Endothelial cell of umbilical vein (primary cell): ENCODE measurements around the gene SPECC1L. TPM values are rescaled to one million over a fixed set of nuclear protein-coding genes. Genes with fewer than 3 reads are reported as not detected.

Experiments
- BruUV-seq: library from RNA; stranded (reverse); fragments of 400-500 nt; replicated peaks from 2 replicates; lab custom pipeline; 2021; lab: Mats Ljungman, UMichigan
- CTCF ChIA-PET: fragments of 300-600, 350-600 bp; sonication (Branson Sonifier 250); formaldehyde crosslinking; loops from one replicate; lab custom pipeline; 2021; ENCODE audit warnings: antibody characterized with exemption, inconsistent platforms; lab: Charles Lee
- POLR2A ChIA-PET: fragments of 300-600, 350-600 bp; sonication (Branson Sonifier 250); formaldehyde crosslinking; loops from one replicate; lab custom pipeline; 2021; ENCODE audit warnings: antibody characterized with exemption, inconsistent platforms; lab: Charles Lee
- DNase-seq: peaks from one replicate; pipeline ENCODE4 v3.0.0-alpha.2; 2011; ENCODE audit warnings: low read depth, low spot score
- FAIRE-seq: peaks from 2 replicates; lab custom pipeline; 2011; peaks lifted over from hg19 to GRCh38; lab: Jason Lieb, UNC
- H2AFZ ChIP-seq: 2 replicates; pipeline ENCODE4 v1.6.0; 2012; ENCODE audit warnings: low read depth, low read length, control low read depth, inconsistent platforms
- H3K27ac ChIP-seq: 2 replicates; pipeline ENCODE4 v1.5.1; 2011; ENCODE audit warnings: low read depth, mild to moderate bottlenecking, control low read depth, low read length, moderate library complexity; ENCODE audit not compliant: insufficient read depth
- H3K27me3 ChIP-seq, 2 experiments: 2 replicates each; pipeline versions ENCODE4 v1.6.0 to v1.6.1; 2011; ENCODE audit warnings: low read length in 2 of 2, mixed read lengths in 1 of 2; ENCODE audit not compliant: control insufficient read depth in 2 of 2, insufficient read depth in 2 of 2
- H3K36me3 ChIP-seq, 2 experiments: 2 replicates in 1 of 2; 3 replicates in 1 of 2; pipeline ENCODE4 v1.5.1; 2011; ENCODE audit warnings: low read length in 2 of 2, mild to moderate bottlenecking in 1 of 2, moderate library complexity in 1 of 2; ENCODE audit not compliant: control insufficient read depth in 2 of 2, insufficient read depth in 2 of 2; ENCODE audit errors: extremely low read depth in 1 of 2
- H3K4me1 ChIP-seq: 3 replicates; pipeline ENCODE4 v1.5.1; 2011; ENCODE audit warnings: mild to moderate bottlenecking, low read length; ENCODE audit not compliant: control insufficient read depth, insufficient read depth; ENCODE audit errors: extremely low read depth
- H3K4me2 ChIP-seq: 2 replicates; pipeline ENCODE4 v1.6.1; 2011; ENCODE audit warnings: low read length, control low read depth, mixed read lengths; ENCODE audit not compliant: insufficient read depth
- H3K4me3 ChIP-seq, 3 experiments: fragments of 200-600 bp in 1 of 3; sonication (generic), shearing (Covaris generic) in 1 of 3; replicated peaks in 1 of 3; 2 replicates each; pipeline ENCODE4 v1.5.1; 2011 to 2016; ENCODE audit warnings: control low read depth in 3 of 3, low read length in 3 of 3, mild to moderate bottlenecking in 2 of 3, inconsistent platforms in 1 of 3, low read depth in 1 of 3, moderate library complexity in 1 of 3; ENCODE audit not compliant: insufficient read depth in 1 of 3
- H3K79me2 ChIP-seq: 2 replicates; pipeline ENCODE4 v1.6.0; 2012; ENCODE audit warnings: low read length, inconsistent platforms; ENCODE audit not compliant: control insufficient read depth, insufficient read depth
- H3K9ac ChIP-seq: replicated peaks from 2 replicates; pipeline ENCODE3; 2011; ENCODE audit warnings: low read length, control low read depth; ENCODE audit not compliant: insufficient read depth; ENCODE audit errors: extremely low read depth
- H3K9me1 ChIP-seq: replicated peaks from 3 replicates; pipeline ENCODE4 v1.6.0; 2011; ENCODE audit warnings: mild to moderate bottlenecking, low read length; ENCODE audit not compliant: control insufficient read depth, insufficient read depth; ENCODE audit errors: extremely low read depth
- H3K9me3 ChIP-seq: replicated peaks from 2 replicates; pipeline ENCODE4 v1.5.1; 2012; ENCODE audit warnings: low read length, inconsistent platforms; ENCODE audit not compliant: control insufficient read depth, insufficient read depth
- H4K20me1 ChIP-seq: replicated peaks from 2 replicates; pipeline ENCODE3; 2011; ENCODE audit warnings: mild to moderate bottlenecking, low read length; ENCODE audit not compliant: control insufficient read depth, insufficient read depth; ENCODE audit errors: extremely low read depth
- EZH2 ChIP-seq: IDR thresholded peaks from 2 replicates; pipeline ENCODE4 v1.6.1; 2012; ENCODE audit warnings: borderline replicate concordance, low read depth, mild to moderate bottlenecking, moderate library complexity, low read length, inconsistent platforms; ENCODE audit not compliant: severe bottlenecking
- FOS ChIP-seq: IDR thresholded peaks from 2 replicates; pipeline ENCODE4 v1.6.1; 2011; ENCODE audit warnings: mild to moderate bottlenecking, low read length, moderate library complexity, borderline replicate concordance; ENCODE audit not compliant: insufficient read depth
- GATA2 ChIP-seq: IDR thresholded peaks from 2 replicates; pipeline ENCODE4 v1.7.0; 2011; ENCODE audit warnings: low read depth, mild to moderate bottlenecking, moderate library complexity, mixed read lengths, low read length; ENCODE audit not compliant: insufficient read length, insufficient read depth
- MYC ChIP-seq: IDR thresholded peaks from one replicate; pipeline ENCODE4 v1.6.1; 2011; ENCODE audit warnings: mild to moderate bottlenecking, low read depth, low read length
- POLR2A ChIP-seq: IDR thresholded peaks from 2 replicates; pipeline ENCODE4 v1.6.1; 2012; ENCODE audit warnings: low read depth, mild to moderate bottlenecking, control low read depth, low read length
- POLR2AphosphoS5 ChIP-seq: IDR thresholded peaks from 2 replicates; pipeline ENCODE4 v1.6.1; 2012; ENCODE audit warnings: low read depth, mild to moderate bottlenecking, control low read depth, low read length, moderate library complexity; ENCODE audit not compliant: insufficient read depth
- dilution Hi-C: fragments of 300-500 bp; cut with MboI; formaldehyde crosslinking; loops from one replicate; pipeline ENCODE4 v1.15.0; 2019; ENCODE audit warnings: low sequenced_read_pairs; ENCODE audit not compliant: extremely low pct_ligation_motif_present
- intact Hi-C: fragments of 100-400 bp; cut with micrococcal nuclease; formaldehyde crosslinking; loops from one replicate; pipeline ENCODE4 v1.10.0; 2022
- polyA plus RNA-seq, 4 experiments: library from polyadenylated mRNA; depleted of rRNA in 3 of 4; stranded (reverse) in 3 of 4; unstranded in 1 of 4; fragments of >200 nt; gene quantifications; 2 replicates each; pipeline versions ENCODE4 v1.2.1 to v1.2.3, GENCODE V29; 2011 to 2012; ENCODE audit warnings: missing spikeins in 1 of 4
- total RNA-seq: library from RNA; stranded (reverse); gene quantifications from 2 replicates; pipeline ENCODE4 v1.2.3, GENCODE V29; 2021
- TF ChIP-seq, protein P1 (sequence below), 2 donors: IDR thresholded peaks; 1 replicate in 1 of 2; 2 replicates in 1 of 2; pipeline ENCODE4 v1.5.1; 2011; ENCODE audit warnings: low read length in 2 of 2, mild to moderate bottlenecking in 2 of 2, moderate library complexity in 2 of 2, control low read depth in 1 of 2, inconsistent platforms in 1 of 2, low read depth in 1 of 2; ENCODE audit not compliant: insufficient read depth in 1 of 2; ENCODE audit errors: extremely low read depth in 1 of 2
- TF ChIP-seq, protein P2 (sequence below): IDR thresholded peaks from 2 replicates; pipeline ENCODE4 v1.6.1; 2011; ENCODE audit not compliant: insufficient read depth, insufficient read length

The SPECC1L gene
- total and polyA plus RNA-seq, 2 donors (not counting 3 experiments of a cell fraction or from before 2014, with no cell fraction given) = 22.8 to 79.3 TPM

DNA sequence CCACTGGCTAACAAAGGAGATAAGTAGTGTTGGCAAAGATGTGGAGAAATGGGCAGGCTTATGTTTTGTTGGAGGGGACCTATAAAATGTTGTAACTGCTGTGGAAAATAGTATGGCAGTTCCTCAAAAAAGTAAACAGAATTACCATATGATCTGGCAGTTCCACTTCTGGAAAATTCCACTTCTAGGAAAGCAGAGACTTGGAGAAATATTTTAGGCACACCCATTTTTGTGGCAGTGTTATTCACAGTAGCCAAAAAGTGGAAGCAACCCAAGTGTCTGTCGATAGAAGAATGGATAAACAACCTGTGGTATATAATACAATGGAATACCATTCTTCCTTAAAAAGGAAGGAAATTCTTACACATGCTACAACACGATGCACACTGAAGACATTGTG lies 99.8 kb downstream of the SPECC1L start:
- intact Hi-C loops = loop anchor here (5.0 kb wide), 2 partner anchors 37 to 43 kb away; no protein-coding TSS in a partner anchor
- DNase-seq = peak; percentile 62
- TF ChIP-seq POLR2AphosphoS5 = no peak
- TF ChIP-seq MYC = no peak
- no peak for TF ChIP-seq FOS
- no peak for TF ChIP-seq GATA2
- TF ChIP-seq POLR2A = no peak
- TF ChIP-seq, protein P1, sequence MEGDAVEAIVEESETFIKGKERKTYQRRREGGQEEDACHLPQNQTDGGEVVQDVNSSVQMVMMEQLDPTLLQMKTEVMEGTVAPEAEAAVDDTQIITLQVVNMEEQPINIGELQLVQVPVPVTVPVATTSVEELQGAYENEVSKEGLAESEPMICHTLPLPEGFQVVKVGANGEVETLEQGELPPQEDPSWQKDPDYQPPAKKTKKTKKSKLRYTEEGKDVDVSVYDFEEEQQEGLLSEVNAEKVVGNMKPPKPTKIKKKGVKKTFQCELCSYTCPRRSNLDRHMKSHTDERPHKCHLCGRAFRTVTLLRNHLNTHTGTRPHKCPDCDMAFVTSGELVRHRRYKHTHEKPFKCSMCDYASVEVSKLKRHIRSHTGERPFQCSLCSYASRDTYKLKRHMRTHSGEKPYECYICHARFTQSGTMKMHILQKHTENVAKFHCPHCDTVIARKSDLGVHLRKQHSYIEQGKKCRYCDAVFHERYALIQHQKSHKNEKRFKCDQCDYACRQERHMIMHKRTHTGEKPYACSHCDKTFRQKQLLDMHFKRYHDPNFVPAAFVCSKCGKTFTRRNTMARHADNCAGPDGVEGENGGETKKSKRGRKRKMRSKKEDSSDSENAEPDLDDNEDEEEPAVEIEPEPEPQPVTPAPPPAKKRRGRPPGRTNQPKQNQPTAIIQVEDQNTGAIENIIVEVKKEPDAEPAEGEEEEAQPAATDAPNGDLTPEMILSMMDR (IDR thresholded peaks at IDR 0.05; ENCODE audit: extremely low read depth in 1 of 2, insufficient read depth in 1 of 2, low read depth in 1 of 2, low read length in 2 of 2) = no peak
- TF ChIP-seq EZH2 = no peak
- TF ChIP-seq, protein P2, sequence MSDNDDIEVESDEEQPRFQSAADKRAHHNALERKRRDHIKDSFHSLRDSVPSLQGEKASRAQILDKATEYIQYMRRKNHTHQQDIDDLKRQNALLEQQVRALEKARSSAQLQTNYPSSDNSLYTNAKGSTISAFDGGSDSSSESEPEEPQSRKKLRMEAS = no peak

More for the DNA sequence above, 99.8 kb downstream of the SPECC1L start:
- Histone ChIP-seq H3K27me3 (no peaks in the 10 kb centered on the region), H3K4me3 (no peak overlapping the region), H3K4me2 (no peak overlapping the region), H3K9ac (no peak overlapping the region), H3K9me3 (no peaks in the 10 kb centered on the region), H3K36me3 (peaks cover 10 to 20% of the 10 kb centered on the region in 2 experiments), H3K79me2 (no peaks in the 10 kb centered on the region), H4K20me1 (no peaks in the 10 kb centered on the region), H3K27ac (peak overlapping the region; percentile 16), H3K4me1 (peaks cover 6% of the 10 kb centered on the region), H2AFZ (no peak overlapping the region), H3K9me1 (no peaks in the 10 kb centered on the region)
- BruUV-seq = no TSS peak
- dilution Hi-C loops = no loop called here
- FAIRE-seq = peak; percentile 31
- ChIA-PET CTCF (no interaction called here), POLR2A (no interaction called here)
